Measurements from ENCODE around the gene URB1. TPM values are rescaled to one million over a fixed set of nuclear protein-coding genes. Genes with fewer than 3 reads are reported as not detected.

Gene URB1
- total RNA-seq, 1 experiment from 2014 or later = 18.1 TPM

DNA sequence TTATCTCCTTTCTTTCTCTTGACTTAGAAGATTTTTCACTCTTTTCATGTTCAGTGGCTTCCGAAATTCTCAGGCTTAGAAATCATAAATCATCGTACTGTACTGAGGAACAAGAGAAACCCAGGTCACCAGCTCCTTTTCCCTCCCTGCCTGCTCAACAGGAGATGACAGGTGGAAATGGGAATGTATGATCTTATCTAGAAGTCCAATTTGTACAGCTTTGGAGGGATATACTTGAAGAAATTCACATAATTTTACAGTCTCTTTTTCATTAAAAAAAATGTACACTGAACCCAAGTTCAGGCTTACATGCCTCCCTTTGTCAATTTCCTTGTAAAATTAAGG, 31.4 kb upstream of the URB1 start:
- CTCF ChIA-PET = no interaction called here
- Histone ChIP-seq H3K4me1 (ENCODE audit: control insufficient read depth, insufficient read depth, low read length) (no peaks in the 10 kb centered on the region), H3K27ac (ENCODE audit: low read length) (no peak overlapping the region)

DNA sequence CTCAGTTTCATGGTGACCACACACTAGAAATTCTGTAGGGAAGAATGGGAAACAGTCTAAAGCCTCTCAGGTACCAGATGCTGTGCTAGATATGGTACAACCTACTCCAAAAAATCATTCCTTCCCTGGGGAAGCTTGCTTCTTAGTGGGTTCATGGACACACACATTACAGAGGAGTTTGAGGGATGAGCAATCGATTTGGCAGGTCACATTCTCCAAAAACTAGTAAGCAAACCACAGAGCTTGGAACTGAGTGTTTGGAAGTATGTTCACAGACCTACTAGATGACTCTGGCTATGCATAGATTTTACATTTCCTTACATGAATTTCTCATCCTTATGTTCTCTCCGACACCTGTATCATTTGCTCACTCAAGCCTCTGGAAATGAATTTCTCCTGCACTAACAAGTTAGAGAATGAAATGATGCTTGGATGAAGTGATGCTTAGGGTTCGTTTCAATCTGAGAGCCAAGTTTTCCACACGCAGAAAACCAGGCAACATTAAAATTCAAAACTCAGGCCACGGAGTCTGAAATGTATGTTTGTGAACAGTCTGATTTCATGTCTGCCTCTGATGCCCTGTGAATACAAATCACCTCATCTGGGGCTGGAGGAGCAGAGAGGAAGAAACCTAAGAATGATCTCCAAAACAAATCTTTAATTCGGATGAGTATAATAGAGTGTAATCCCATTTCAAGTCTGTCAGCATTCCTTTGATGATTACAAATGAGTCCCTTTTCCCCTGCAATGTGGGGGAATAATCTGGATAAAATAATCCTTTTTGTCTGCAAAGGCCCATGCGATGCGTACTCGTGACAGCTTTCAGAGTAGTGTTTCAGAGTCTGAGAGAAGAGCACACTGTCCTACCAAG, 30.7 kb upstream of the URB1 start:
- Histone ChIP-seq H3K9me3 (ENCODE audit: control insufficient read depth, insufficient read depth, low read depth, low read length) (no peaks in the 10 kb centered on the region), H3K4me1 (ENCODE audit: control insufficient read depth, insufficient read depth, low read length) (no peaks in the 10 kb centered on the region), H3K36me3 (ENCODE audit: control insufficient read depth, insufficient read depth, low read length) (no peaks in the 10 kb centered on the region), H3K27me3 (ENCODE audit: control insufficient read depth, insufficient read depth, low read length) (no peaks in the 10 kb centered on the region), H3K27ac (ENCODE audit: low read length) (no peak overlapping the region), H3K4me3 (ENCODE audit: low read depth in 2 of 2, low read length in 2 of 2) (no peak overlapping the region)
- TF ChIP-seq TCF7L2 (IDR thresholded peaks at IDR 0.05; ENCODE audit: low read depth, low read length) = no peak
- POLR2A ChIA-PET = no interaction called here
- CTCF ChIA-PET = no interaction called here
- BruUV-seq (replicated peaks) = no TSS peak
- in situ Hi-C loops (cut with HindIII; ENCODE audit: low pct_unique_long_range_greater_than_20kb, low sequenced_read_pairs) = no loop called here
- ATAC-seq (no peak), DNase-seq (ENCODE audit: low read depth, low spot score) (no peak)
- intact Hi-C loops (cut with micrococcal nuclease; ENCODE audit: unreplicated experiment) = no loop called here

More for the DNA sequence above, 31.4 kb upstream of the URB1 start:
- DNase-seq (ENCODE audit: low read depth, low spot score) (no peak), ATAC-seq (no peak)
- BruUV-seq (replicated peaks) = no TSS peak
- Histone ChIP-seq H3K4me3 (ENCODE audit: low read depth in 2 of 2, low read length in 2 of 2) (no peak overlapping the region), H3K36me3 (ENCODE audit: control insufficient read depth, insufficient read depth, low read length) (no peaks in the 10 kb centered on the region), H3K9me3 (ENCODE audit: control insufficient read depth, insufficient read depth, low read depth, low read length) (no peaks in the 10 kb centered on the region), H3K27me3 (ENCODE audit: control insufficient read depth, insufficient read depth, low read length) (no peaks in the 10 kb centered on the region)
- no peak for TF ChIP-seq POLR2AphosphoS5 (IDR thresholded peaks at IDR 0.05; ENCODE audit: low read depth, low read length)
- intact Hi-C loops (cut with micrococcal nuclease; ENCODE audit: unreplicated experiment) (no loop called here), in situ Hi-C loops (cut with HindIII; ENCODE audit: low pct_unique_long_range_greater_than_20kb, low sequenced_read_pairs) (no loop called here)
- POLR2A ChIA-PET = no interaction called here

DNA sequence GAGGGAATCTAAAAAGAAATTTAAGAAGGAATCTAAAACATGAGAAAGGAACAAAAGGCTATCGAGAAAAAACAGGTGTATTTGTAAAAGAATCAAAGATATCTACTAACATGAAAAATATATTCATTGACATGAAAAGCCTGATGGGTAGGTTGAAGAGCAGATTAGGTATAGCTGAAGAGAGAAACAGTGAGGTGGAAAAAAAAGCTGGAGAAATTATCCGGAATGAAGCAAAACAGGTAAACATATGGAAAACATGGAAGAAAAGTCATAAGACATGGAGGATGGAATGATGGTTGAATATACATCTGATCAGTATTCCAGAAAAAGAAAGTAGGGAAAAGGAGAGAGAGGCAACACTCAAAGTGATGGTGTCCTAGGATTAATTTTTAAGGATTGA, 29.3 kb upstream of the URB1 start:
- no peaks in the 10 kb centered on the region for H3K27me3 ChIP-seq (ENCODE audit: control insufficient read depth, insufficient read depth, low read length)
- DNase-seq (ENCODE audit: low read depth, low spot score) (no peak), ATAC-seq (no peak)
- BruUV-seq (replicated peaks) = no TSS peak
- no peak overlapping the region for H3K27ac ChIP-seq (ENCODE audit: low read length)
- no peak for TF ChIP-seq TCF7L2 (IDR thresholded peaks at IDR 0.05; ENCODE audit: low read depth, low read length)
- TF ChIP-seq, protein P1, sequence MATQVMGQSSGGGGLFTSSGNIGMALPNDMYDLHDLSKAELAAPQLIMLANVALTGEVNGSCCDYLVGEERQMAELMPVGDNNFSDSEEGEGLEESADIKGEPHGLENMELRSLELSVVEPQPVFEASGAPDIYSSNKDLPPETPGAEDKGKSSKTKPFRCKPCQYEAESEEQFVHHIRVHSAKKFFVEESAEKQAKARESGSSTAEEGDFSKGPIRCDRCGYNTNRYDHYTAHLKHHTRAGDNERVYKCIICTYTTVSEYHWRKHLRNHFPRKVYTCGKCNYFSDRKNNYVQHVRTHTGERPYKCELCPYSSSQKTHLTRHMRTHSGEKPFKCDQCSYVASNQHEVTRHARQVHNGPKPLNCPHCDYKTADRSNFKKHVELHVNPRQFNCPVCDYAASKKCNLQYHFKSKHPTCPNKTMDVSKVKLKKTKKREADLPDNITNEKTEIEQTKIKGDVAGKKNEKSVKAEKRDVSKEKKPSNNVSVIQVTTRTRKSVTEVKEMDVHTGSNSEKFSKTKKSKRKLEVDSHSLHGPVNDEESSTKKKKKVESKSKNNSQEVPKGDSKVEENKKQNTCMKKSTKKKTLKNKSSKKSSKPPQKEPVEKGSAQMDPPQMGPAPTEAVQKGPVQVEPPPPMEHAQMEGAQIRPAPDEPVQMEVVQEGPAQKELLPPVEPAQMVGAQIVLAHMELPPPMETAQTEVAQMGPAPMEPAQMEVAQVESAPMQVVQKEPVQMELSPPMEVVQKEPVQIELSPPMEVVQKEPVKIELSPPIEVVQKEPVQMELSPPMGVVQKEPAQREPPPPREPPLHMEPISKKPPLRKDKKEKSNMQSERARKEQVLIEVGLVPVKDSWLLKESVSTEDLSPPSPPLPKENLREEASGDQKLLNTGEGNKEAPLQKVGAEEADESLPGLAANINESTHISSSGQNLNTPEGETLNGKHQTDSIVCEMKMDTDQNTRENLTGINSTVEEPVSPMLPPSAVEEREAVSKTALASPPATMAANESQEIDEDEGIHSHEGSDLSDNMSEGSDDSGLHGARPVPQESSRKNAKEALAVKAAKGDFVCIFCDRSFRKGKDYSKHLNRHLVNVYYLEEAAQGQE (IDR thresholded peaks at IDR 0.05; ENCODE audit: insufficient read depth in 1 of 2, low read depth in 2 of 2, low read length in 1 of 2) = no peak
- no peak for TF ChIP-seq POLR2AphosphoS5 (IDR thresholded peaks at IDR 0.05; ENCODE audit: low read depth, low read length)
- TF ChIP-seq SIN3A (IDR thresholded peaks at IDR 0.05; ENCODE audit: borderline replicate concordance, insufficient read depth, low read depth, low read length) = no peak
- TF ChIP-seq, protein P2, sequence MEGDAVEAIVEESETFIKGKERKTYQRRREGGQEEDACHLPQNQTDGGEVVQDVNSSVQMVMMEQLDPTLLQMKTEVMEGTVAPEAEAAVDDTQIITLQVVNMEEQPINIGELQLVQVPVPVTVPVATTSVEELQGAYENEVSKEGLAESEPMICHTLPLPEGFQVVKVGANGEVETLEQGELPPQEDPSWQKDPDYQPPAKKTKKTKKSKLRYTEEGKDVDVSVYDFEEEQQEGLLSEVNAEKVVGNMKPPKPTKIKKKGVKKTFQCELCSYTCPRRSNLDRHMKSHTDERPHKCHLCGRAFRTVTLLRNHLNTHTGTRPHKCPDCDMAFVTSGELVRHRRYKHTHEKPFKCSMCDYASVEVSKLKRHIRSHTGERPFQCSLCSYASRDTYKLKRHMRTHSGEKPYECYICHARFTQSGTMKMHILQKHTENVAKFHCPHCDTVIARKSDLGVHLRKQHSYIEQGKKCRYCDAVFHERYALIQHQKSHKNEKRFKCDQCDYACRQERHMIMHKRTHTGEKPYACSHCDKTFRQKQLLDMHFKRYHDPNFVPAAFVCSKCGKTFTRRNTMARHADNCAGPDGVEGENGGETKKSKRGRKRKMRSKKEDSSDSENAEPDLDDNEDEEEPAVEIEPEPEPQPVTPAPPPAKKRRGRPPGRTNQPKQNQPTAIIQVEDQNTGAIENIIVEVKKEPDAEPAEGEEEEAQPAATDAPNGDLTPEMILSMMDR (IDR thresholded peaks at IDR 0.05) = no peak
- in situ Hi-C loops (cut with HindIII; ENCODE audit: low pct_unique_long_range_greater_than_20kb, low sequenced_read_pairs) (no loop called here), intact Hi-C loops (cut with micrococcal nuclease; ENCODE audit: unreplicated experiment) (no loop called here)
- no peaks in the 10 kb centered on the region for H3K9me3 ChIP-seq (ENCODE audit: control insufficient read depth, insufficient read depth, low read depth, low read length)
- no peak overlapping the region for H3K4me3 ChIP-seq (ENCODE audit: low read depth in 2 of 2, low read length in 2 of 2)
- no peaks in the 10 kb centered on the region for H3K36me3 ChIP-seq (ENCODE audit: control insufficient read depth, insufficient read depth, low read length)
- ChIA-PET POLR2A (no interaction called here), CTCF (no interaction called here)
- H3K4me1 ChIP-seq (ENCODE audit: control insufficient read depth, insufficient read depth, low read length) = no peaks in the 10 kb centered on the region; the same call in 1 of the 2 replicates
